NB4 (cell line): ENCODE data around the gene ZCCHC13.

Experiments
- CTCF ChIP-seq: IDR thresholded peaks from one replicate; pipeline ENCODE4 v1.5.1; 2012; ENCODE audit warnings: low read depth, low read length
- MYC ChIP-seq: IDR thresholded peaks from 2 replicates; pipeline ENCODE4 v1.6.1; 2011; ENCODE audit warnings: low read depth, low read length

- TF ChIP-seq CTCF: no peak
- TF ChIP-seq MYC: no peak
These were observed 44.0 kb upstream of the ZCCHC13 start for GRCh38 chrX:74259885-74260491.
